H4 (cell line): ENCODE data around the gene EEIG2. TPM values are rescaled to one million over a fixed set of nuclear protein-coding genes. Genes with fewer than 3 reads are reported as not detected.

Experiments used
- DNase-seq: peaks from one replicate; pipeline ENCODE4 v3.0.0-alpha.2; 2015; ENCODE audit warnings: low spot score
- total RNA-seq: library from RNA; depleted of rRNA; stranded (reverse); fragments of >200 nt; shearing (Covaris generic); gene quantifications from 2 replicates; pipeline ENCODE4 v1.2.3, GENCODE V29; 2014; rRNA removed

The EEIG2 gene
- total RNA-seq, 1 experiment from 2014 or later: 6.9 TPM

DNA sequence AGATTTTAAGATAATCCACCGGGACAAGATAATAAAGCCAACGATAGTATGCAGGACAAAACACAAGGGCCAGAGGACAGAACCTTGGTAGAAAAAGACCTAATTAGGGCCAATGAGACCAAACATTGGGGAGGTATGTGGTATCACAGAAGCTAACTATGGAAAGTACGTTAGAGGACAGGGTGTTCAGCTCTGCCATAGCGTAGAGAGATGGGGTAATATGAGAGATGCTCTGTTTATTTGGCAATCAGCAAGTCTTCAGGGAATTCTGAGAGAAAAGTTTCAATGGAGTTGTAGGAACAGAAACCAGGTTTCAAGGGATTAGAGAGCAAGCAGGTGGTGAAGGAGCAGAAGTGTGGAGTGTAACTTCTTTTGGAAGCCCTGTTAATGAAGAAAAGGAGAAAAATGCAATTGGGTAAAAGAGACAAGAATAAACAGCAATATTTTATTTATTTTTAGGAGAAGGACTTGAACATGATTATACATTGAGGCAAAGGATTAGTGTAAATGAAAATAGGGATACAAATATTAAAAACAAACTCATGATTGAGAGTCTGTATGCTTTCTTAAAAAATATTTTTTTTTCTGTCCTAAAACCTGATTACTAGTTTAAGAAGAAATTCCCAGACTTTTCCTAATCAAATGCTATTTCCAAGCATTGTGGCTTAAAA, 24.0 kb downstream of the EEIG2 start:
- DNase-seq: no peak

GRCh38 chr1:108584428-108584856, 24.5 kb downstream of the EEIG2 start:
- no peak for DNase-seq

DNA sequence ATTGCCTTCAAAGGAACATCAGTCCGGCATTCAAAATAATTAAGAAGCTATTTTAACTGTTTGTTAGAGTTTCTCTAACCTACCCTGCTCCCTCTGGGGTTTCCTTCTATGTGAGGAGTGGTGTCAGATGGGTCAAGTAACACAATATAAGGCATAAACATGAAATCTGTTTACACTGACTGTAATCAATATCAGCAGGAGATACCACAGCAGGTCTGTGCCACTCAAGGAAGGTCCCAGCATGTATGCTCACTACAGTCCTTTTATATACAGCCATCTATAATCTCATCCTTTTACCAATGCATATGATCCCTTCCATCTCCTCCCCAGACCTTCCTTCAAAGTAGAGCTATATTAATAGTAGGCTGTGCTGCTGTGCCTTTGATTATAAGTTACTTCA, 25.4 kb downstream of the EEIG2 start:
- no peak for DNase-seq

- DNase-seq: peak; percentile 20
Observed at GRCh38 chr1:108590441-108590840, 30.5 kb downstream of the EEIG2 start.

DNA sequence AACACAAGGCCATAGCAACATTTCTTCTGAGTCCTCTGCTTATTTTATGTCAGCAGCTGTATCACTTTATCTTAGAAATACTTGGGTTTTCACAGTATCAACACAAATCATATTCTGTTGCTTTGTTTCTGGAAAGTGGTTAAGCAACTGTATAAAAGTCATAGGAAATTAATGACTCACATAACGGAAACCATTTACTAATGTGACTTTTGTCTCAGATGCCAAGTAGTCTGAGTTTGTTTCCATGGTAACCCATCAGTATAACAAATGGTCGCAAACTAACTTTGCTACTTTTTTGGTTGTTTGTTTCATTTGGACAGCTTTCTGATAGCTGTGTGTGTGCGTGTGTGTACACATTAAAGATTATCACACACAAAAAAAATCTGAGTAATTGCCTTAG, 31.1 kb downstream of the EEIG2 start:
- DNase-seq: peak; percentile 89

DNA sequence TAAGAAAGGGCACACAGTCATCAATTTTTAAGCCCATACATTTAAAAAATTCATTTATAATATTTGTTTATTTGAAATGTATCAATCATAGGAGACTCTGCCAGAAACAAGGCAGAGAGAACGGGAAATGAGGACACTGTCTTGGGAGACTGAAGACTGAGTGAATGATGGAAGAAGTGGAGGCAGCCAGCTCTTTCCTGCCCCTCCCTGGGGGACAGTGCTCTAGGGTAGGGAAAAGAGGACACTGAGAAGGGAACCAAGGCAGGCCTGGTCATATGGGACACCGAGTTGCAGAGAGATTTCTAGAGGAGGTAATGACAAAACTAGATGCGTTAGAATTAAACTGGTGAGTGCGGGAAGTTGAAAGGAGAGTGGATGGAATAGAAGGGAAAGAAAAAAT, 31.6 kb downstream of the EEIG2 start:
- DNase-seq: no peak

- DNase-seq: no peak
Observed at GRCh38 chr1:108592030-108592759, 32.3 kb downstream of the EEIG2 start.

DNA sequence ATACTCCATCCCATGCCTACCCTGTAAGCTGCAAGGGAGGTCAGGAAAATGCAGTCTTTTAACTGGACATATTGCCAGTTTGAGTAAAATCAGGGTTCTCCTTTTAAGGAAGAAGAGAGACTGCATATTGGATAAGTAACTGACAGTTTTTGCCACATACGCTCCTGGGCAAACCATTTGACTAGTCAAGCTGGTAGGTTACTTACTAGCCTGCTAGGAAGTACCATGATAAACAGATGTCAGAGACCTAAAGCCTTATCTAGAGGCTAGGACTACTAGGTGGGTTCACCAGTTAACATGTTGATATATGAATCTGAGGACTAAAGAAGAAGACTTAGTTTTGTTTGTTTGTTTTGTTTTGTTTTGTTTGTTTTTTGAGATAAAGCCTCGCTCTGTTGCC, 33.5 kb downstream of the EEIG2 start:
- DNase-seq: no peak

DNA sequence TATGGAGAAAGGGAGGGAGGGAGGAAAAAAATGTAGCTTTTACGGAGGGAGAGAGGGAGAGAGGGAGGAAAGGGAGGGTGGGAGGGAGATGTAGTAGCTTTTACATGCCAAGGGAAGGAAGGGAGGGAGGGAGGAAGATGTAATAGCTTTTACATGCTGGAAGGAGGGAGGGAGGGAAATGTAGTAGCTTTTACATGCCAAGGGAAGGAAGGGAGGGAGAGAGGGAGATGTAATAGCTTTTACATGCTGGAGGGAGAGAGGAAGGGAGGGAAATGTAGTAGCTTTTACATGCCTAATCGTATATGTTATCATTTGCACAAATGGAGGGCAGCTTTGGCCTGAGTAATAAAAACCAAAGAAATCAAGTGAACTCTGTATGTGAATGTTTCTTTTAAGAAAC, 35.6 kb downstream of the EEIG2 start:
- DNase-seq: peak; percentile 39

- no peak for DNase-seq
Observed at GRCh38 chr1:108597041-108597440, 37.1 kb downstream of the EEIG2 start.

- no peak for DNase-seq
Observed at GRCh38 chr1:108598340-108598739, 38.4 kb downstream of the EEIG2 start.

GRCh38 chr1:108600504-108600903, 40.6 kb downstream of the EEIG2 start:
- DNase-seq: no peak

DNA sequence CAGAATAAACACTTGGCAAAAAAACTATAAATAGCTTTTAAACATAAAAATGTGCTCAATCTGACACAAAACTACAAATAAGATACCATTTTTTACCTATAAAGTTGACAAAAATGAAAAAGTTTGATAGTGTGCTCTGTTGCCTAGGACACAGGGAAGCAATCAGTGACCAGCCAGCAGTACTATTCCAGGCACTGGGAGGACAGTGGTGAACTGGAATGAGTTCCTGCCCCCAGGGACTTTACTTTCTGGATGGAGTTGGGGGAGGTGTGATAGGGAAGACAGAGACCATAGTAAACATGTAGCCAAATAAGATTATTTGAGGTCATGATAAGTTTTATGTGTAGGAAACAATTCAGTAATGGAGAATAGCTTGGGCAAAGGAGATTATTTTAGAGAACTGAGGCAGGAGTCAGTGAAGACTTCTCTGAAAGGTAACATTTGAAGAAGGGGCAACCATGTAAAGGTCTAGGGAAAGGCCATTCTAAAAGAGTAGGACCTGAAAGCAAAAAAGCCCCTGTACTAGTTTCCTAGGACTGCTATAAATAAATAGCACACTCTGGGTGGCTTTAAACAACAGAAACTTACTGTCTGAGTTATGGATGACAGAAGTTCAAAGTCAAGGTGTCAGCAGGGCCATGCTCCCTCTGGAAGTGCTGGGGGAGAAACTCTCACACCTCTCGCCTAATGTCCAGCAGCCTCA, 42.0 kb downstream of the EEIG2 start:
- DNase-seq: no peak

- no peak for DNase-seq
Observed at GRCh38 chr1:108605633-108606032, 45.7 kb downstream of the EEIG2 start.

GRCh38 chr1:108606478-108606877, 46.6 kb downstream of the EEIG2 start:
- DNase-seq: no peak

DNA sequence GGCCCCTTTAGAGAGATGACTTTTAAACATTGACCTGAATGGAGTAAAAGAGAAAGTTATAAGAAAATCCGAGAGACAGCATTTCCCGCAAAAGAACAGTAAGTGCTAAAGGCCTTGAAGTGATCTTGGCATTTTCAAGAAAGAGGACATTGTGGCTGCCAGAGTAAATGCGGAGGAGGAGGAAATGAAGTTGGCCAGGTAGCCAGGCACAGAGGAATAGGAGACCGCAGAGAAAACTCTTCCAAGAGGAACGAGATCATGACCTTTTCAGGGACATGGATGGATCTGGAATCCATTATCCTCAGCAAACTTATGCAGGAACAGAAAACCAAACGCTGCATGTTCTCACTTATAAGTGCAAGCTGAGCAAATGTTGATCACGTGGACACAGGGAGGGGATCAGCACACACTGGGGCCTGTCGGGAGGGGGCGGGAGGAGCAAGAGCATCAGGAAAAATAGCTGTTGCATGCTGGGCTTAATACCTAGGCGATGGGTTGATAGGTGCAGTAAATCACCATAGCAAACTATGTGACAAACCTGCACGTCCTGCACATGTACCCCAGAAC, 49.7 kb downstream of the EEIG2 start:
- DNase-seq: no peak

Other genes with a start within 250 kb of the EEIG2 start
- not detected in 2 replicates for gene NBPF6, start 109.8 kb upstream of the EEIG2 start, total RNA-seq
- gene HENMT1, start 101.0 kb downstream of the EEIG2 start, total RNA-seq: not detected in 2 replicates
- gene PRPF38B, start 132.2 kb downstream of the EEIG2 start, total RNA-seq: 5.3 and 7.6 TPM in 2 replicates
- not detected in 2 replicates for gene FNDC7, start 152.8 kb downstream of the EEIG2 start, total RNA-seq
- gene STXBP3, start 186.6 kb downstream of the EEIG2 start, total RNA-seq: 30.9 and 38.1 TPM in 2 replicates